Small intestine (tissue), 7 donors: ENCODE measurements around the gene APP. TPM values are rescaled to one million over a fixed set of nuclear protein-coding genes. Genes with fewer than 3 reads are reported as not detected.
A peak's percentile ranks its signal among the peaks of the same experiment; 100 is the strongest.

Experiments used
- DNase-seq, 2 donors: peaks; one replicate each; pipeline versions ENCODE4 v3.0.0 to v3.0.0-alpha.2; 2013
- FAIRE-seq: peaks from 2 replicates; lab custom pipeline; 2012; peaks lifted over from hg19 to GRCh38; lab: Jason Lieb, UNC
- H3K27ac ChIP-seq, 3 donors: one replicate each; pipeline ENCODE4 v1.5.1; 2013; ENCODE audit warnings: low read length in 2 of 3, mild to moderate bottlenecking in 2 of 3, control low read depth in 1 of 3, inconsistent platforms in 1 of 3, low read depth in 1 of 3, moderate library complexity in 1 of 3
- H3K27me3 ChIP-seq, 3 donors: one replicate each; pipeline ENCODE4 v1.6.1; 2013; ENCODE audit warnings: low read length in 3 of 3, inconsistent platforms in 1 of 3; ENCODE audit not compliant: control insufficient read depth in 3 of 3, insufficient read depth in 3 of 3
- H3K36me3 ChIP-seq, 3 donors: one replicate each; pipeline ENCODE4 v1.6.1; 2013; ENCODE audit warnings: low read length in 3 of 3, inconsistent platforms in 1 of 3, low read depth in 1 of 3, mild to moderate bottlenecking in 1 of 3, moderate library complexity in 1 of 3; ENCODE audit not compliant: control insufficient read depth in 3 of 3, insufficient read depth in 2 of 3
- H3K4me1 ChIP-seq, 3 donors: one replicate each; pipeline ENCODE4 v1.6.1; 2013; ENCODE audit warnings: low read length in 2 of 3, inconsistent platforms in 1 of 3, low read depth in 1 of 3, mild to moderate bottlenecking in 1 of 3, moderate library complexity in 1 of 3; ENCODE audit not compliant: control insufficient read depth in 3 of 3, insufficient read depth in 2 of 3
- H3K4me3 ChIP-seq, 3 donors: one replicate each; pipeline ENCODE4 v1.5.1; 2013; ENCODE audit warnings: low read length in 3 of 3, control low read depth in 1 of 3, inconsistent platforms in 1 of 3, low read depth in 1 of 3, mild to moderate bottlenecking in 1 of 3, moderate library complexity in 1 of 3
- H3K9me3 ChIP-seq, 2 donors: one replicate each; pipeline ENCODE4 v1.6.1; 2013; ENCODE audit warnings: low read depth in 1 of 2, low read length in 1 of 2; ENCODE audit not compliant: control insufficient read depth in 2 of 2, insufficient read depth in 1 of 2
- whole genome bisulfite sequencing, 3 donors: extraction: QIAGEN DNeasy Blood & Tissue Kit; methylation state at CpG; one replicate each; pipeline ENCODE4 v1.1.7; 2013; 5-methylcytosine and 5-hydroxymethylcytosine counted together
- polyA plus RNA-seq, 4 donors: library from polyadenylated mRNA; stranded (reverse) in 3 of 4; unstranded in 1 of 4; fragments of 200-250 nt in 3 of 4; fragments of 120-200 nt in 1 of 4; gene quantifications; one replicate each; pipeline versions ENCODE4 v1.2.1 to v1.2.3, GENCODE V29; 2013
- donor health status: healthy with polysubstance abuse.
- donor health status: control.
- donor health status: control.
- donor health status: Bipolar disorder and iron deficiency.
- donor health status: healthy.

APP gene
- polyA plus RNA-seq, 4 donors: 28.6 to 319 (median 124) TPM

DNA sequence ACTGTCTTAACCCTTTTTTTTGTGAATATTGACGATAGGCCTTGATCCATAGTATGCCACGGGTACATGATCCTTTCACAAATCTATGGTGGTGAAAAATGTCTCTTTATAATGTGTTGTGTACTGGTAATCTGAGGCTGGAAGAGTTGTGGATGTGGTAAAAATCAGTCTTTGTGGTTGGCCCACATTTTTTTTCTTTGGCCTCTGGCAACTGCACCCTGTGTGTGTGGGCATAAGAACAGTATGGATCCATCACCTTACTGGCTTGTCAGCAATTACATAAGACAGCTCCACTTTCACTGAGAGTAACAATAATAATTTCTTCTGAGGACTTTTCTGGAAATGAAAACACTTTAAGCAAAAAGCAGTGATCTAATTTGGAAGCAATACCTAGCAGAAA lies 334.2 kb downstream of the APP start:
- WGBS, 3 donors: 87 to 94% (median 92%) methylated on average over 2 of the region's 2 CpGs
- no peak for FAIRE-seq
- no peaks in the 10 kb centered on the region for H3K4me1 ChIP-seq
- no peak for DNase-seq
- H3K4me3 ChIP-seq: no peak overlapping the region
- H3K36me3 ChIP-seq: no peaks in the 10 kb centered on the region
- no peaks in the 10 kb centered on the region for H3K27me3 ChIP-seq
- H3K9me3 ChIP-seq: peaks cover 2 to 16% of the 10 kb centered on the region in 2 donors
- no peak overlapping the region for H3K27ac ChIP-seq

DNA sequence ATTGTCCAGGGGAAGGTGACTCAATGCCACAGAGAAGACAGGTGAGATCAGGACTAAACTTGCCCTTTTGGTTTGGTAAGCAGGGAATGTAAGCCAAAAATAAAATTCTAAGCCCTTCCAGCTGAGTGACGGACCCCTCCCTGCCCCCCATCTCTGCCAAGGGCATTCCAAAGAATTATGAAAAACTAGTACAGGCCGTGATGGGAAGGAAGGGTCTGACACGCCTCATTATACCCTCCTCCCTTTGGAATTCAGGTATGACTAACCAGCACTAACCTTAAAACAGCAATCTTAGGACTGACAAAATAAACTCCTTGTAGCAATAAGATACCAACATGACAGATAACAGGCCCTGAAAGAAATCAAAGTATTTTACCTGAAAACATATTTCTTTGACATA lies 336.2 kb downstream of the APP start:
- DNase-seq (no peak), FAIRE-seq (no peak)
- H3K36me3 ChIP-seq: no peaks in the 10 kb centered on the region
- H3K27me3 ChIP-seq: no peaks in the 10 kb centered on the region
- peaks cover 2 to 16% of the 10 kb centered on the region in 2 donors for H3K9me3 ChIP-seq
- H3K27ac ChIP-seq: no peak overlapping the region
- 71 to 80% (median 72%) methylated on average over 3 of the region's 3 CpGs for WGBS, 3 donors
- H3K4me1 ChIP-seq: no peaks in the 10 kb centered on the region
- H3K4me3 ChIP-seq: no peak overlapping the region

GRCh38 chr21:25831300-25831960 lies 339.1 kb downstream of the APP start:
- Histone ChIP-seq H3K4me3 (no peak overlapping the region), H3K36me3 (no peaks in the 10 kb centered on the region), H3K9me3 (peaks cover 2 to 12% of the 10 kb centered on the region in 2 donors), H3K27ac (no peak overlapping the region), H3K4me1 (no peaks in the 10 kb centered on the region), H3K27me3 (no peaks in the 10 kb centered on the region)
- FAIRE-seq (no peak), DNase-seq (peak in 1 of 2 donors; percentile 1)
- 59 to 74% (median 70%) methylated on average over 2 of the region's 2 CpGs for WGBS, 3 donors
